Endothelial cell (in vitro differentiated cells): ENCODE measurements around the gene ATPAF2. TPM values are rescaled to one million over a fixed set of nuclear protein-coding genes. Genes with fewer than 3 reads are reported as not detected.
A peak's percentile ranks its signal among the peaks of the same experiment; 100 is the strongest.

Experiments used
- DNase-seq: peaks from one replicate; pipeline ENCODE4 v3.0.0; 2021; ENCODE audit warnings: low spot score
- H3K27ac Mint-ChIP-seq: one replicate; pipeline ENCODE4 v1.8.0; 2021; ENCODE audit warnings: mixed read lengths, inconsistent platforms; ENCODE audit not compliant: unreplicated experiment
- H3K27me3 Mint-ChIP-seq: one replicate; pipeline ENCODE4 v1.8.0; 2021; ENCODE audit warnings: mild to moderate bottlenecking, moderate library complexity, mixed read lengths, inconsistent platforms; ENCODE audit not compliant: unreplicated experiment
- H3K36me3 Mint-ChIP-seq: one replicate; pipeline ENCODE4 v1.8.0; 2021; ENCODE audit warnings: mild to moderate bottlenecking, low read depth, mixed read lengths, inconsistent platforms; ENCODE audit not compliant: unreplicated experiment
- H3K4me1 Mint-ChIP-seq: one replicate; pipeline ENCODE4 v1.8.0; 2021; ENCODE audit warnings: mild to moderate bottlenecking, mixed read lengths, inconsistent platforms; ENCODE audit not compliant: unreplicated experiment
- H3K4me3 Mint-ChIP-seq: one replicate; pipeline ENCODE4 v1.8.0; 2021; ENCODE audit warnings: mild to moderate bottlenecking, mixed read lengths, inconsistent platforms; ENCODE audit not compliant: unreplicated experiment
- H3K9me3 Mint-ChIP-seq: one replicate; pipeline ENCODE4 v1.8.0; 2021; ENCODE audit warnings: mixed read lengths, inconsistent platforms; ENCODE audit not compliant: unreplicated experiment
- total RNA-seq: library from RNA; stranded (reverse); fragmentation: NEBNext Ultra II Directional; extraction: Animal tissue kit (Norgen Biotek cat#: 25700); gene quantifications from one replicate; pipeline ENCODE4 v1.2.1, GENCODE V29; 2021; ENCODE audit not compliant: unreplicated experiment
- TF ChIP-seq, protein P1 (sequence below): fragments of 200-600 bp; sonication (generic); IDR thresholded peaks from one replicate; pipeline ENCODE4 v1.5.0; 2021; ENCODE audit warnings: antibody characterized with exemption; ENCODE audit not compliant: unreplicated experiment

ATPAF2 gene
- total RNA-seq, 1 donor from 2014 or later: 24.7 TPM

GRCh38 chr17:17994271-17995069 lies 44.5 kb downstream of the ATPAF2 start:
- H3K27ac Mint-ChIP-seq: no peak overlapping the region
- peaks cover 8% of the 10 kb centered on the region for H3K27me3 Mint-ChIP-seq
- DNase-seq: peak; percentile 58

GRCh38 chr17:17993852-17994251 lies 45.1 kb downstream of the ATPAF2 start:
- no peak for DNase-seq
- Mint-ChIP-seq H3K27ac (no peak overlapping the region), H3K27me3 (peaks cover 8% of the 10 kb centered on the region), H3K4me3 (no peak overlapping the region), H3K4me1 (no peaks in the 10 kb centered on the region), H3K9me3 (no peaks in the 10 kb centered on the region), H3K36me3 (peaks cover 4% of the 10 kb centered on the region)
- TF ChIP-seq, protein P1, sequence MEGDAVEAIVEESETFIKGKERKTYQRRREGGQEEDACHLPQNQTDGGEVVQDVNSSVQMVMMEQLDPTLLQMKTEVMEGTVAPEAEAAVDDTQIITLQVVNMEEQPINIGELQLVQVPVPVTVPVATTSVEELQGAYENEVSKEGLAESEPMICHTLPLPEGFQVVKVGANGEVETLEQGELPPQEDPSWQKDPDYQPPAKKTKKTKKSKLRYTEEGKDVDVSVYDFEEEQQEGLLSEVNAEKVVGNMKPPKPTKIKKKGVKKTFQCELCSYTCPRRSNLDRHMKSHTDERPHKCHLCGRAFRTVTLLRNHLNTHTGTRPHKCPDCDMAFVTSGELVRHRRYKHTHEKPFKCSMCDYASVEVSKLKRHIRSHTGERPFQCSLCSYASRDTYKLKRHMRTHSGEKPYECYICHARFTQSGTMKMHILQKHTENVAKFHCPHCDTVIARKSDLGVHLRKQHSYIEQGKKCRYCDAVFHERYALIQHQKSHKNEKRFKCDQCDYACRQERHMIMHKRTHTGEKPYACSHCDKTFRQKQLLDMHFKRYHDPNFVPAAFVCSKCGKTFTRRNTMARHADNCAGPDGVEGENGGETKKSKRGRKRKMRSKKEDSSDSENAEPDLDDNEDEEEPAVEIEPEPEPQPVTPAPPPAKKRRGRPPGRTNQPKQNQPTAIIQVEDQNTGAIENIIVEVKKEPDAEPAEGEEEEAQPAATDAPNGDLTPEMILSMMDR: no peak

More at GRCh38 chr17:17994271-17995069, 44.5 kb downstream of the ATPAF2 start:
- Mint-ChIP-seq H3K36me3 (peaks cover 4% of the 10 kb centered on the region), H3K4me3 (no peak overlapping the region), H3K4me1 (no peaks in the 10 kb centered on the region), H3K9me3 (no peaks in the 10 kb centered on the region)
- TF ChIP-seq, protein P1: no peak

DNA sequence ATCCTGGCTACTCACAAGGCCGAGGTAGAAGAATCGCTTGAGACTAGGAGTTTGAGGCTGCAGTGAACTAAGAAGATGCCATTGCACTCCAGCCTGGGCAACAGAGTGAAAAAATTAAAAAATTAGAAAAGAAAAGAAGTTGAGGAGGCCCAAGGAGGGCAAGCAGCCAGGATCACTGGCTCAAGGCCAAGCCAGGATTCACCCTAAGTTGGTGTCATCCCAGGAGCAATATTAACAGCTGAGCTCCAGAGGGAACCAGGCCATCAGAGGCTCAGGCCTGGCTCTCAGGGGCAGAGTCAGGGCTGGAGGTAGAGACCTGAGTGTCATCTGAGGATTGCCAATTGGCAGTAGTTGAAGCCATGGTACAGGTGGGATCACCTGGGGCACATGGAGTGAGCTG lies 45.6 kb downstream of the ATPAF2 start:
- DNase-seq: no peak
- no peak overlapping the region for H3K4me3 Mint-ChIP-seq
- H3K9me3 Mint-ChIP-seq: no peaks in the 10 kb centered on the region
- no peak overlapping the region for H3K27ac Mint-ChIP-seq
- H3K4me1 Mint-ChIP-seq: no peaks in the 10 kb centered on the region
- peaks cover 4% of the 10 kb centered on the region for H3K36me3 Mint-ChIP-seq
- peaks cover 8% of the 10 kb centered on the region for H3K27me3 Mint-ChIP-seq
- TF ChIP-seq, protein P1: no peak

DNA sequence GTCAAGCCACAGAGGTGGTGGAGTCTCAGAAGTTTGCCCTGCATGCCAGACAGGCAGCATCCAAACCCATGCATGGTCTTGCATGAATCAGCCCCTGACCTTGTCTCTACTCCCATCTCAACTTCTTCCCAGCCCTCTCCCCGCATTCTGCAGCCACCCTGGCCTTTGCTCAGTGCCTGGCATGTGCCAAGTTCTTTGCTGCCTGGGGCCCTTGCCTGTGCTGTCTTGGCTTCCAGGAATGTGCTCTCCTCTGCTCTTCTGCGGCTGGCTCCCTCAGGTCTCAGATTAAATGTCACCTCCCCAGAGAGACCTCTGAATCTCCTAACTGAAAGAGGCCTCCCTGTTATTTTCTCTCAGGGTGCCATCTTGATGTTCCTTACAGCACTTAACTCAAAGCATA lies 48.7 kb downstream of the ATPAF2 start:
- DNase-seq: no peak

GRCh38 chr17:17989618-17990017 lies 49.4 kb downstream of the ATPAF2 start:
- no peaks in the 10 kb centered on the region for H3K9me3 Mint-ChIP-seq
- no peak for DNase-seq
- peaks cover 5% of the 10 kb centered on the region for H3K27me3 Mint-ChIP-seq
- no peak overlapping the region for H3K4me3 Mint-ChIP-seq
- TF ChIP-seq, protein P1: no peak
- H3K27ac Mint-ChIP-seq: no peak overlapping the region
- no peaks in the 10 kb centered on the region for H3K4me1 Mint-ChIP-seq
- H3K36me3 Mint-ChIP-seq: no peaks in the 10 kb centered on the region

More for the DNA sequence above, 48.7 kb downstream of the ATPAF2 start:
- Mint-ChIP-seq H3K27me3 (peaks cover 8% of the 10 kb centered on the region), H3K4me3 (no peak overlapping the region), H3K36me3 (peaks cover 4% of the 10 kb centered on the region), H3K4me1 (no peaks in the 10 kb centered on the region), H3K9me3 (no peaks in the 10 kb centered on the region), H3K27ac (no peak overlapping the region)
- TF ChIP-seq, protein P1: no peak
